H4 (cell line): Measurements from ENCODE around the gene HIVEP1. TPM values are rescaled to one million over a fixed set of nuclear protein-coding genes. Genes with fewer than 3 reads are reported as not detected.
"Not testable (repeated sequence)": the region's sequence is repeated elsewhere in the genome, so short reads cannot be mapped to it uniquely, and the experiment has no call there.

ENCODE experiments used
- DNase-seq: peaks from one replicate; pipeline ENCODE4 v3.0.0-alpha.2; 2015; ENCODE audit warnings: low spot score
- total RNA-seq: library from RNA; depleted of rRNA; stranded (reverse); fragments of >200 nt; shearing (Covaris generic); gene quantifications from 2 replicates; pipeline ENCODE4 v1.2.3, GENCODE V29; 2014

HIVEP1 gene
- total RNA-seq, 1 experiment from 2014 or later, result 7.2 TPM

DNA sequence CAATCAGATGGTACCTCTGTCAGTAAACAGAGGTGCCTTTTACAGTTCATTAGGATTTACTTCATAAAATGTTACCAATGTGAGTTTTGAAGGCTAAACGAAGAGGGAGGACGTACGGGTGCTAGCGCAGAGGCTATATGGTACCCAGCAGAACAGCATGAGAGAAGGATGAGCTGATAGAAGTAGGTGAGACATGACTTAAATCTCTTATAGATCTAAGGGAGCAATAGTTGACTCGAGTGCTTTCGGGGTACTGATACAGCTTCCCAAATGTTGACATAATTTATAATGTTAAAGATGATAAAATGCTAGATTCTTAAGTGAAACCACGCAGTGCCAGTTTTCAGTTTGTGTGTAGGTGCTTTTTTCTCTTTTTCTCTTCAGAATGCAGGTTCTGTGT is 72.6 kb downstream of the HIVEP1 start:
- no peak for DNase-seq

DNA sequence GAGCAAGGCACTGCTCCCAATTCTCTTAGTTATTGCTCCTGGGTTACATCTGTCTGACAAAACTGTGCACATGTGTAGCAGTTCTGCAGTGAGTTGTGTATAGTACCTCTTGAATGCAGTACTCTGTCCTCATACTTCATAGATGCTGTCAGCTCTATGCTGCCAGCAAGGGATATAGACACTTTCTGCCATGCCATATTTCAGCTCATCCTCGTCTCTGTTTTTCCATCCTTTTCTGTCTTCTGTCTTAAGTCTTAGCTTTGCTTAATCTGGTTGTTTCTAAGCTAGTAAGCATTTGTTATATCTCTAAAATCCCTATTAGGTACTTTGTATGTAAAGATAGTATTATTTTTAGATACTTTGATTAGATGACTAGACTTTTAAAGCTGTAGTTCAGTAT is 76.4 kb downstream of the HIVEP1 start:
- no peak for DNase-seq

DNA sequence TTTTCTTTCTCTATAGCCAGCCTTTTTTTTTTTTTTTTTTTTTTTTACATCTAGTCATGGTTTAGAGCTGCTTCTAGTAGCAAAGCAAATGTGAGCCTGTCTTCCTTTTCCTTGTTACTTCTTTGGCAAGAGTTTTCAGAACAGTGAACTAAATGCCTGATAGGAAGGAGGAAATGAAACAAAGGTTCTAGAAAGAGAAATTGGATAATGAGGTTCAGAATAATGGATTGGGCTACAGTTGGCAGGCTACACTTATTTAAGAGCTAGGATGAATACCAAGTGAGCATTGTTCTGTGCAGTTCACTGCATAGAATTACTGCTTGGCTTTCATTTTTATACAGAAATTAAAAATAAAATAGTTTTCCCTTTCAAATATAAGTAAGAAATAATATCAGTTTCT is 78.6 kb downstream of the HIVEP1 start:
- no peak for DNase-seq

DNA sequence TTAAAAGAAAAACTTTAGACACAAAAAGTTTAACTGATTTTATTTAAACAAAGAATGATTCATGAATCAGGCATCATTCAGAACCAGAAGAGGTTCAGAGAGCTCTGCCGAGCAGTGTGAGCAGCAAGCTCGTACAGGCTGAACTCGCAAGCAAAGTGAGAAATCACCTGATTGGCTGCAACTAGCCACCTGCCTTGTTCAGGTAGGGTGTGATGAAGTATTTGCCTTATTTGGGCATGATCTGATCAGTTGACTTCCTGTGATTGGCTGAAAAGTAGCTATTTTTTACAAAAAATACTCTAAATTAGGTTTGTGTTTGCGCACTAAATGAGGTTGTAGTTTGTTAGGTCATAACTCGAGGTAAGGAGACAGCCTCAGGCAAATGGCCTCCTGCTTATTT is 80.7 kb downstream of the HIVEP1 start:
- no peak for DNase-seq

DNA sequence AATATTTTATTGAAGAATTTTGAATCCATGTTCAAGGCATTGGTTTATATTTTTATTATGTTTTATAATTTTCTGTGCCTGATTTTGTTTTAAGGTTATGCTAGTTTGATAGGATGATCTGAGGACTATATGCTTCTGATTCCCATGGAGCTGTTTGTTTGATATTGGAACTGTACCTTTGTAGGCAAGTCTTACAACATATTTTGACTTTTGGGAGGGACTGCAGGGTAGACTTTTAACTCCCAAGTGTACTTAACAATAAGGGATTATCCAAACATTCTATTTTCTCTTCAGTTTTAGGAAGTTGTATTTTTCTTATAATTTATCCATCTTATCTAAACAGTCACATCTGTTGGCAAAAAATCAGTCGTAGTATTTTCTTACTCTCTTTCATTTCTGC is 82.6 kb downstream of the HIVEP1 start:
- no peak for DNase-seq

DNA sequence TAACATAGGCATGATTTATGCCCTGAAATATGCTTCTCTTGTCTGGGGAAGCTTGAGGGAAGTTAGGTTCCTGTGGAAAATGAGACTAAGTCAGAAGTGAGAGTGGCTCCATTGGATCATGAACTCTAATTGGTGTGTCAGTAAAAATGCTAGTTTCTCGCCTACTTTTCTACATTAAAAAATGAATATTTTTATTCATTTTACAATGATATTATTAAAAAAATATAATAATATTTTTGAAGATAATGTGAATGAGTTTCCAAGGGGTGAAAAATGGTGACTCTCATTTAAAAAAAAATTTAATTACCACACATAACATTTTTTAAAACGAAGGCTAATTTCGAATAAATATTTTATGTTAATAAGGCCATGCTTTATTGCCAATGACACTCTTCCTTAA is 84.2 kb downstream of the HIVEP1 start:
- DNase-seq, result no peak

DNA sequence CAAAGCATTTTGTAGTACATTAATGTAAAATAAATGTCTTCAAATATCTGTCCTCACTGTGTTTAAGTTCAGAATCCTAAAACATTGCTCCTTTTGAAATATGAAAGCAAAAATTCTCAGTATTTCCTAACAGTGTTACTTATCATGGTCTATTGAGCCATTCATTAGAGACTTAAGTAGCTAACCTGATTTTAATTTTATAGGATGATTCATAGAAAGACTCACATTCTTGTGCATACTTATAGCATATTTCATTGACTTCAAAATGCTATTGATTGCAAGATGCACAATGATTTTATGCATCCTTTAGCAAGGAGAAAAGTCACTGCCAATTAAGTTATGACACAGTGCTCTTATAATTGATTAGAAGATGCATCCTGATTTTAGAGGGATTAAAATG is 85.7 kb downstream of the HIVEP1 start:
- no peak for DNase-seq

DNA sequence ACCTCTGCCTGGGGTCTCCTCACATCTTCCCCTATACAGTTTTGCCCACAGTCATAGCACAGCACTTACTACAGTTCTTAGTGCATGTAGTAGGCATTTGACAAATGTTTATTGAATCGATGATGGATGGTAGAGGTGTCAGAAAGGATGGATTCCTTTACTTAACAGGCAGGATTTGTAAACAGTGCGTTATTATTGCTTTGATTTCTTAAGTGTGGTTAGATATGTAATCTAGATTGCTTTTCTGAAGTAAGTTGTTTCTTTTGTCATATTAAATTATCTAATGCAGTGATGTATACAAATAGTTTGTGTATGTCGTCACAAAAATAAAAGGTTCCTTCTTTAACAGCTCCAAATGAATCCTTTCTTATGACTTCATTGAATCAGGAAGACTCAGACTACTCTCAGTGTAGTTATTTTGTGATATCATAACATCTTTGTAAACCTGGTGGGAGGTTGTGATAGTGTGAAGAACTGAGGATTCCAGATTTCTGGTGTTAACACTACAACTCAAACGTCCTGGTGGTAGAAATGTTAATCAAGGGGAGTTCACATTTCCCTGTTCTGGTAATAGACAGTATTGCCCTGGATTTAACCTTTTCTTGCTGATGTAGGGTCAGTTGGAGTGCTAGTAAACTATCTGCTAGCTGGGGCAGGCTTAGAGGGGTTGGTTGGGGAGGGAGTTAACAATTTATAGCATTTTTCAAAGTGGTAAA is 87.7 kb downstream of the HIVEP1 start:
- no peak for DNase-seq

DNA sequence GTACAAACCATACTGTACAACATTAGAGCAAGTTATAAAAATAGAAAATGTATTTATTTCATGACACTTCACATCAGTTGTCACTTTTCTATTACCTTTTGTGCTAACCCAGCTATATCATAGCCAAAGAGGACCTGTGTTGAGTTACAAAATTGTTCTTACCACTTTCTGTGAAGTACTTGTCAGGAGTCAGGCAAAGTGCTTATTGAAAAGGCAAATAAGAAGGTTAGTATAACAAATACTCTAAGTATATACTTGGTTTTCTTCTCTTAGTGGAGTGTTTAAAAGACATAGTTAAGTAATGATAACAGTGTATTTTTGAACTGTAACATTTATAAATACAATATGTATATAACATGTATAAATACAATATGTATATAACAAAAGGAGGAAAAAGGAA is 88.9 kb downstream of the HIVEP1 start:
- no peak for DNase-seq

DNA sequence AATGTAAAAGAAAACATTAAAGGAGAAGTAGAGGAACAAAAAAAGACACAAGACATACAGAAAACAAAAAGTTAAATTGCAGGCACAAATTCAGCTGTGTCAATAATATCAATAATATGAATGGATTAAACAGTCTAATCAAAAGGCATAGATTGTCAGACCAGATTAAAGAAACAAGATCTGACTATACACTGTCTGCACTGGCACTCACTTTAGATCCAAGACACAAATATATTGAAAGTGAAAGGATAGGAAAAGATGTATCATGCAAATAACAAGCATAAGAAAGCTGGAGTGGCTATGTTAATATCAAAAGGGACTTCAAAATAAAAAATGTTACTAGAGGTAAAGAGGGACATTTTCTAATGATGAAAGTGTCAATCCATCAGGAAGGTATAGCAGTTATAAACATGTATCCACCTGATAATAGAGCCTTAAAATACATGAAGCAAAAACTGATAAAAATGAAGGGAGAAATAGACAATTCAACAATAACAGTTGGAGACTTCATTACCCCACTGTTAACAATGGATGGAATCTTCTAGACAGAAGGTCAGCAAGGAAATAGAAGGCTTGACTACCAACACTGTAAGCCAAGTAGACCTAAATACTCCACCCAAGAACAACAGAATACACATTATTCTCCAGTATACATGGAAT is 89.7 kb downstream of the HIVEP1 start:
- DNase-seq, result no peak

DNA sequence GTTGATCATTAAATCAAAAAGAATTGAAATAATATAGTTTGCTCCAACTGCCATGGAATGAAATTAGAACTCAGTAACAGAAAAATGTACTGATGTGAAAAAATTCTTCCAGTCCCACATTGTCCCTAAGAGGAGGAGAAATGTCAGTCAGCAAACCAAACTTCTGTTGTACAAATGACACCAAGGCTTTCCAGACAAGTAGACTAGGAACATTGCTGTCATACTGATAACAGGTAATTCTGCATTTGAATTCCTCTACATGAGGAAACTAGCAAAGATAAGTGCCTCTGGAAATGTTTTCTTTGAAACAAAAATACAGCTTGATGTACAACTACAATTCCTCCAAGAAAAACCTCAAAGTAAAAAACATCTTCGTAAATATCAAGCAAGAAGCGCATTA is 90.2 kb downstream of the HIVEP1 start:
- no peak for DNase-seq

DNA sequence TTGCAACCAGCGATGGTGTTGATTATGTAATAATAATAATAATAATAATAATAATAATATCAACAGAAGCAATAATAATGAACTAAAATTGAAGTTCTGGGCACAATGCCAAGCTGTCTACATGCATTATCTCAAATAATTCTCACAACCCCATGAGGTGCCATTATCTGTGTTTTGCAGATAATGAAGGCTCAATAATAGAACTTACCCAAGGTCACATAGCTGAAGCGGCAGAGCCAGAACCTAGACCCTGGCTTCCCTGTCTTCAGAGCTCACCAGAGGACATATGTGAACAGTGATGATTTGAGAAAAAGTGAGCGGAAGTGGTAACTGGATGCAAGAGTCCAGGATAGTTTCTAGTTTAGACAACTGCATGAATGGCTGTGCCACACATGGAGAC is 91.0 kb downstream of the HIVEP1 start:
- DNase-seq, result no peak

DNA sequence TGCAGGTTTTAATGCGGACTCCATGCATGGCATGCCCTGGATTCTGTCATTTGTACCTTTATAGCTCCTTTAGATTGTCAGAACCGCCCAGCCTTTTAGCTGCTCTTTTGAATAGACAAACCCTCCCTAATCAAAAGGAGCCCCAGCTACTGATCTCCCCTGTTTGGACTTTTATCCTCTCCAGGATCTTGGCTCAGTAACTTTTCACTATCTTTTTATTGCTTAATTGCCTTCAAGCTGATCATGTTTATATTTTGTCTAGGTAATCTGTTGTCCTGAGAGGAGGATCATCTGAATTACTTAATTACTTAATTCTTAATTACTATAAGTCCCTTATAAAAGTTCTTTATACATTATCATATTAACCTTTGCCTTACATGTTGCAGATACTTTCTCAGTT is 93.2 kb downstream of the HIVEP1 start:
- no peak for DNase-seq

DNA sequence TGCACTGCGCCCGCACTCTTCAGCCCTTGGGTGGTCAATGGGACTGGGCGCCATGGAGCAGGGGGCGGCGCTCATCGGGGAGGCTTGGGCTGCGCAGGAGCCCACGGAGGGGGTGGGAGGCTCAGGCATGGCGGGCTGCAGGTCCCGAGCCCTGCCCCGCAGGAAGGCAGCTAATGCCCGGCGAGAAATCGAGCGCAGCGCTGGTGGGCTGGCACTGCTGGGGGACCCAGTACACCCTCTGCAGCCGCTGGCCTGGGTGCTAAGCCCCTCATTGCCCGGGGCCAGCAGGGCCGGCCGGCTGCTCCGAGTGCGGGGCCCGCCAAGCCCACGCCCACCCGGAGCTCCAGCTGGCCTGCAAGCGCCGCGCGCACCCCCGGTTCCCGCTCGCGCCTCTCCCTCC is 96.3 kb downstream of the HIVEP1 start:
- DNase-seq, result not testable (repeated sequence)

DNA sequence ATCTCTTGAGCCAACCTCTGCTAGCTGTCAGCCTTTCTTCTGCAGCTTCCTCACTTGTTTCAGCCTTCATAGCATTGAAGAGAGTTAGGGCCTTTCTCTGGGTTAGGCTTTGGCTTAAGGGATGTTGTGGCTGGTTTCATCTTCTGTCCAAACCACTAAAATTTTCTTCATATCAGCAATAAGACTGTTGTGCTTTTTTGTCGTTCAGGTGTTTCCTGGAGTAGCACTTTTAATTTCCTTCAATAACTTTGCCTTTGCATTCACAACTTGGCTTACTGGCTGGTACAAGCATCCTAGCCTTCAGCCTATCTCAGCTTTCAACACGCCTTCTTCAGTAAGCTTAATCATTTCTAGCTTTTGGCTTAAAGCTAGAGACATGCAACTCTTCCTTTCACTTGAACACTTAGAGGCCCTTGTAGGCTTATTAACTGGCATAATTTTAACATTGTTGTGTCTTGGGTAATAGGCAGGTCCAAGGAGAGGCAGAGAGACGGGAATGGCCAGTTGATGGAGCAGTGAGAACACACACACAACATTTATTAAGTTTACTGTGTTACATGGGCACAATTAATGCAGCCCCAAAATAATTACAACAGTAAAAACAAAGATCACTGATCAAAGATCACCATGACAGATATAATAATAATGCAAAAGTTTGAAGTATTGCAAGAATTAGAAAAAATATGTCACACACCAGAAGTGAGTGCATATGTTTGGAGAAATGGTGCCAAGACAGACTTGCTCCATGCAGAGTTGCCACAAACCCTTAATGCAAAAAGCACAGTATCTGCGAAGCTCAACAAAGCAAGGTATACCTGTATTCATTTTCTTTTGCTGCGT is 98.6 kb downstream of the HIVEP1 start:
- DNase-seq, result no peak

DNA sequence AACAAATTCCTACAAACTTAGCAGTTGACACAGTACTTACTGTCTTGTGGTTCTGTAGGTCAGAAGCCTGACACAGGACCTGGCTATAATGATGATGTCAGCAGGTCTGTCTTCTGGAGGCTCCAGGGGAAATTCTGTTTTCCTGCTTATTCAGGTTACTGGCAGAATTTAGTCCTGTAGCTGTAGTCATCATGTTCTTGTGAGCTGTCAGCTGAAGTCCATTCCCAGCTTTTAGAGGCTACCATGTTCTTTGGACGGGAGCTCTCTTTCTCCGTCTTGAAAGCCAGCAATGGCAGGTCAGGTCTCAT is 99.2 kb downstream of the HIVEP1 start:
- DNase-seq, result no peak

DNA sequence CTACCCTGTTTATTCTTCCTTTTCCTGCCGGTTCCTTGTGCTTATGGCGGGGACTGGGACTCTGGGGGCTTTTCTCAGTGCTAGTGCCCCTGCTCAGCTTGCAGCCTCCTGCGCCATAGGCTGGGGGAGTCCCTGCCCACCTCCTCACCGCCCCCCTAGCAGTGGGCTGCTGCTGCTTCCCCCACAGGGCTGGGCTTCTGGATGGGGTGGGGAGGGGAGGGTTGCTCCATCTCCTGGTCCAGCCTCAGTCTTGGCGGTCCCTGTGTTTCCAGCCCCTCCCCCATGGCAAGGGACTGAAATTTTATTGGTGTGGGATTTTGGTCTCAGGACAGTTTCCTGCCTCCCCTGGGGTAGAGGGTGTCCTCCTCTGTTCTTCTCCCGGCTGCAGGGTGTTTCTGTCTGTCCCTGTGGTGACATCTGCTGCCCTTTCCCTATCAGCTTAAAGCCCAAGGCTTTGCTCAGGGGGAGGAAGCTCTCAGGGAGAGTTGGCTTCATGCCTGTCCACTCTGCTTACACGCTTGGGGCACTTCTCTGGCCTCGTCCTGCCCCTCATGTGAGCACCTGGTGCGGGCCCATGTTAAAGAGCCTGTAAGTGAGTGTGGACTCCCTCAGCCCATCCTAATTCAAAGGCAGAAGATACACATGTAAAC is 100.6 kb downstream of the HIVEP1 start:
- DNase-seq, result no peak

DNA sequence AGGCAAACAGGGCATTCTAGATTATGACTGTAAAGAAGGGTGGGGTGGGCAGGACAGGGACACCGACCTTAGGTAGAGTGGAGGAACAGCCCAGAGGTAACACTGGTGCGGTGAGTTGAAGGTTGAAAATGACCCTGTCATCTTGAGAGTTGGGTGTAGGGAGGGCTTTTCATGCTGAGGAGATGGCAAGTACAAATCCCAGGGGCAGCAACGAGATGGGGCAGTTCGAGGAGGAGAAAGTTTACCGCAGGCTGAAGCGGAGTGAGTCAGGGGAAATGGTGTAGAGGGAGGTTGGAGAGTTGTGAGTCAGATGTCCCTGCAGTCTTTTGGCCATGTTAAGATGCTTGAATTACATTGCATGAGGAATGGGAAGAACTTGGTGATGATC is 101.1 kb downstream of the HIVEP1 start:
- DNase-seq, result peak; percentile 16

DNA sequence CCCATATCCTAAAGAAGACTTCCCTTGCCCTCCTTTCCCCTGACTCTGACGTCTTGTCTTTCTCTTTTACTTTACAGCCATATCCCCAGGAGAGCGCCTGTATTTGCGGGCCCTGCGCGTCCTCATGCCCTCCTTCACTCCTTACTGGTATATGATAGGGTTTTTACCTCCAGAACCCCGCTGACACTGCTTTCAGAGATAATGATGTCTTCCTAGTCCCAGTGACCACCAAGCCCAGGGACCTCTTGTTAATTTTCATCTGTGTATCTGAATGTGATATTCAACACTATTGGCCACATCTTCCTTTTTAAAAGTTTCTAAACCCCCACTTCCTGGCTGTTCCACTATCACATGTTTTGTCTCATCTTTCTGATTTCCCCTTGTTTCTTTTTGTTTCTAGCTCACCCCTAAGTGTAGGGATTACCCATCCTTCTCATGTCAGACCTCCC is 102.0 kb downstream of the HIVEP1 start:
- no peak for DNase-seq

DNA sequence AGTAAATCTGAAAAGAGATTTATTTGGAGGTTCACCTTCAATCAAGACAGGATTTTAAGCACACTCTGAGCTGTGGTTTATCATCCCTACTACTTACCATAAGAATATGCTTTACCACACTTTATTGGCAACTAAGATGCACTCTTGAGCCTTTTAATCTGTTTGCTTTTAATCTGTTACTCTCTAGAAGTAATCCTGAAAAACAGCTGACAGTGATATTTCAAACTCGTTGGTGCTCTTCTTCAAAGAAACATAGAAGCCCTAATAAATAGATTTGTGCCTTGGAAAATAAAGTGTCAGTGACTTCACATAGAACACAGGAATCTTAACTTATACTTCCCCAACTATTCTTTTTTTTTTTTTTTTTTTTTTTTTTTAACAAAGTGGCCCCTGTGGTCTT is 102.9 kb downstream of the HIVEP1 start:
- DNase-seq, result no peak

DNA sequence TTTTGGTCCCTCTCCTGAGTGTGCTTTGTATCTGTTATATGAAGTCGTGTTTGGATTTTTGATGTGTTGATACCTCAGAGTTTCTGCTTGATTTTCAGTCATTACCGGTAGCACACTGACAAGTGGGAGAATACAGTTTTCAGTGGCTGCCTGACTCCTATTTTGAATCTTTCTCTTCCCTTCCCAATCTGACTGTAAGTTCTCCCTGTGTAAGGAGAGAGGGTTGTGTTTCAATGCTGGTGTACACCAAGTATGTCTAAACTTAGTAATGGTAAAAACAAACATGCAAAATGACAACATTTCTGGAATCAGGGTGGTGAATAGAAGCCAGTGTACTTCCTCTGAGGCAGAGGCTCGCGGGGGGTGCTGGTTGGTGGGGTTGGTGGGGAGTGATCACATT is 103.4 kb downstream of the HIVEP1 start:
- DNase-seq, result no peak

DNA sequence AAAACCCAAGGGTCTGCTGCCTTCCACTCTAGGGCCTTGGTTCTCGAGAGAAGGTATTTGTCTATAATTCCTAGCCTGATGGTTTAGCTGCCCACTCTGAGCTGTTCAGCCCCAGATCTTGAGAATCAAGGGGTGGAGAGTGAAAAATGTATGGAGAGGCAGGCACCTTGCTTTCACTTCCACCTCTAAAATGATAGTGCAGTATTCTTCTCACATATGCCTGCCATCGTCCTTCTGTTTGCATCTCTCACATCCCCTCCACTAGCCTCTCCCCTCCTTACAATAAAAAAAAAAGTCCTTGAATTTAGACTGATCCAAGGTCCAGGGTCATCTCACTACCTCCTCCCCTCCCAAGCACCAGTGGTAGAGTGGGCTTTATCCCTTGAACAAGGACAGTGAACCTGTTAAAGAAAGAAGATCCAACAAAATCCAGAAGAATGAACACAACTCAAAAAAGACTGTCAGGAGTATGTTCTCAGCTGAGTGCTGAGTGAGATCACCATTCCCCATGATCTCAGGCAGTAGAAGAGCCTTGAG is 104.2 kb downstream of the HIVEP1 start:
- DNase-seq, result no peak
